CD4-positive, CD25-positive, alpha-beta regulatory T cell (primary cell): ENCODE results near the gene SLC22A7. TPM values are rescaled to one million over a fixed set of nuclear protein-coding genes. Genes with fewer than 3 reads are reported as not detected.
"Not testable (repeated sequence)": the region's sequence is repeated elsewhere in the genome, so short reads cannot be mapped to it uniquely, and the experiment has no call there.

Experiments
- ATAC-seq, 2 donors: fragments of 150-1000 bp; cut with Tn5 transposase; one replicate each; pipeline ENCODE4 v1.10.0; 2021; ENCODE audit warnings: low read depth in 2 of 2, moderate number of reproducible peaks in 2 of 2, moderate library complexity in 1 of 2
- DNase-seq, 3 donors: peaks; one replicate each; pipeline versions ENCODE4 v3.0.0 to v3.0.0-alpha.2; 2012 to 2022; ENCODE audit warnings: mixed read lengths in 1 of 3
- H3K27ac ChIP-seq: one replicate; pipeline ENCODE4 v1.7.0; 2013; ENCODE audit warnings: mild to moderate bottlenecking, low read length; ENCODE audit not compliant: insufficient read depth, poor library complexity, severe bottlenecking
- H3K27me3 ChIP-seq: one replicate; pipeline ENCODE4 v1.7.0; 2013; ENCODE audit warnings: low read length; ENCODE audit not compliant: control insufficient read depth, insufficient read depth
- H3K36me3 ChIP-seq: one replicate; pipeline ENCODE4 v1.7.0; 2013; ENCODE audit warnings: mild to moderate bottlenecking, low read length, moderate library complexity; ENCODE audit not compliant: control insufficient read depth, insufficient read depth
- H3K4me1 ChIP-seq: 2 replicates; pipeline ENCODE4 v1.7.0; 2013; ENCODE audit warnings: mild to moderate bottlenecking, low read length; ENCODE audit not compliant: insufficient read depth, control insufficient read depth, poor library complexity, severe bottlenecking
- H3K4me3 ChIP-seq: one replicate; pipeline ENCODE4 v1.7.0; 2013; ENCODE audit warnings: low read depth, mild to moderate bottlenecking, low read length, moderate library complexity
- H3K9me3 ChIP-seq, 2 experiments: 1 replicate in 1 of 2; 2 replicates in 1 of 2; pipeline ENCODE4 v1.7.0; 2013; ENCODE audit warnings: low read length in 2 of 2, mild to moderate bottlenecking in 1 of 2, moderate library complexity in 1 of 2; ENCODE audit not compliant: control insufficient read depth in 2 of 2
- H3K27ac Mint-ChIP-seq, 3 donors: one replicate each; pipeline ENCODE4 v1.8.0; 2020 to 2022; ENCODE audit warnings: mild to moderate bottlenecking in 3 of 3, mixed read lengths in 3 of 3, moderate library complexity in 2 of 3
- H3K27me3 Mint-ChIP-seq: one replicate; pipeline ENCODE4 v1.8.0; 2022; ENCODE audit warnings: mild to moderate bottlenecking, mixed read lengths
- H3K36me3 Mint-ChIP-seq: one replicate; pipeline ENCODE4 v1.8.0; 2020; ENCODE audit warnings: mixed read lengths
- H3K4me1 Mint-ChIP-seq, 4 donors: one replicate each; pipeline ENCODE4 v1.8.0; 2020 to 2022; ENCODE audit warnings: mixed read lengths in 4 of 4, mild to moderate bottlenecking in 1 of 4
- H3K4me3 Mint-ChIP-seq, 4 donors: one replicate each; pipeline ENCODE4 v1.8.0; 2020 to 2022; ENCODE audit warnings: mild to moderate bottlenecking in 4 of 4, mixed read lengths in 4 of 4, moderate library complexity in 3 of 4
- H3K9me3 Mint-ChIP-seq, 7 donors: one replicate each; pipeline ENCODE4 v1.8.0; 2020 to 2022; ENCODE audit warnings: mixed read lengths in 7 of 7, mild to moderate bottlenecking in 3 of 7, moderate library complexity in 2 of 7
- polyA plus RNA-seq, 4 donors: library from polyadenylated mRNA; unstranded; fragments of 300-500 nt; fragmentation: Illumina TruSeq; gene quantifications; one replicate each; pipeline ENCODE4 v1.2.3, GENCODE V29; 2021
- total RNA-seq: library from RNA; stranded (reverse); gene quantifications from one replicate; pipeline ENCODE4 v1.2.3, GENCODE V29; 2022

The SLC22A7 gene
- total and polyA plus RNA-seq, 5 donors from 2014 or later, result not detected

DNA sequence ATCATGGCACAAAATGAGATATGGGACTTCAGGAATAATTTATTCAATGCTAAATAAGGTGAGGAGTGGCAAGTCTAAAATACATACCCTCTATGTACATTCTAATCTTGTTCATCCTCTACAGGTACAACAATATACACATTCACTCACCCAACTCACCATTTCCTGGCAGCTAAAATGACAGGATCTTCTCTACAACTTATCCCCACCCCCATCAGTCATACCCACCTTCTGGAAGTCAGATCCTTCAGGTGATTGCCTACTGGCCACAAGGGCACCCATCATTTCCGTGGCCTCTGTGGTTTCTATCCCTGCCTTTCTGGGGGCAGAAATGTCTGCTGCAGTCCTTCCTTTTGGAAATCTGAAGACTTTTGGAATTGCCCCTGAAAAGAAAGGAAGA is 33.4 kb downstream of the SLC22A7 start:
- Mint-ChIP-seq H3K4me1 (peaks cover 13 to 22% (median 18%) of the 10 kb centered on the region in 4 donors), H3K9me3 (no peaks in the 10 kb centered on the region), H3K4me3 (no peak overlapping the region), H3K27ac (peak overlapping the region; percentile 56 to 81 (median 57)), H3K27me3 (no peaks in the 10 kb centered on the region), H3K36me3 (peaks cover 25% of the 10 kb centered on the region)
- no peak overlapping the region for H3K27ac ChIP-seq
- no peak for ATAC-seq
- peak in 1 of 3 donors; percentile 28 for DNase-seq
- no peaks in the 10 kb centered on the region for H3K27me3 ChIP-seq
- H3K4me3 ChIP-seq, result peak overlapping the region; percentile 39
- peaks cover 9% of the 10 kb centered on the region for H3K4me1 ChIP-seq
- H3K9me3 ChIP-seq, result no peaks in the 10 kb centered on the region
- H3K36me3 ChIP-seq, result peaks cover 3% of the 10 kb centered on the region

GRCh38 chr6:43331891-43332290 is 33.8 kb downstream of the SLC22A7 start:
- H3K4me3 Mint-ChIP-seq, result peak overlapping the region in 1 of 4 donors; percentile 1
- H3K4me1 Mint-ChIP-seq, result peaks cover 13 to 22% (median 18%) of the 10 kb centered on the region in 4 donors
- peak overlapping the region in 2 of 3 donors; percentile 56 to 81 for H3K27ac Mint-ChIP-seq
- ATAC-seq (no peak), DNase-seq (no peak)
- no peaks in the 10 kb centered on the region for H3K9me3 Mint-ChIP-seq
- Histone ChIP-seq H3K36me3 (peaks cover 3% of the 10 kb centered on the region), H3K27me3 (no peaks in the 10 kb centered on the region), H3K9me3 (no peaks in the 10 kb centered on the region), H3K4me1 (peaks cover 9% of the 10 kb centered on the region), H3K27ac (no peak overlapping the region), H3K4me3 (peak overlapping the region; percentile 39)
- no peaks in the 10 kb centered on the region for H3K27me3 Mint-ChIP-seq
- peaks cover 27% of the 10 kb centered on the region for H3K36me3 Mint-ChIP-seq

DNA sequence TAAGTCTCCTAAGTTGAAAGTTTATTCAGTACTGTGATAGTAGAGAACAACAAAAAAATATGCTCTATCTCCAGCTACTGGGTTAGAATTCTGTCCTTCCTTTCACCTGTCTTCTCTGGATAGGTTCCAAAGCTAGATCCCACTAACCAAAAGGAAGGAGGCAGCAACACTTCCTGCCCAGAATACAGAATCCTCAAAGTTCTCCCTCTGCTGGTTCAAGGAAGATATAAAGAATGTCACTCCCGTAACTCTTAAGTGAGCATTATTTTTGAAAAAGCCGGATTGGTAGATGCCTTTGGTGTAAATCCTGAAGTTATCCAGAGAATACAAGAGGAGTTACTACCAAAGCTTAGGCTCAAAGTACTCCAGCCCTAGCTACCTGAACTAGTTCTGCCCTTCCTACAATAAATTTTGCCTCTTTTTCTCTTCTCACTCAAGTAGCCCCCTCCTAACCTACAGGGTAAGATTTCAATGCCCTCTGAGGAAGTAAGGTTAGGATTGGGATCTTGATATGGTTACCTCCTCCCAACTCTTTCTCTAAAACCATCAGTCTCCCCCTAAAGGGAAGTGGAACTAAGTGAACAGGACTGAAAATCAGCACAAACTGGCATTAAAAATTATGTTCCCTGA is 36.5 kb downstream of the SLC22A7 start:
- DNase-seq (peak in 1 of 3 donors; percentile 18), ATAC-seq (no peak)
- Mint-ChIP-seq H3K4me1 (peaks cover 13 to 22% (median 22%) of the 10 kb centered on the region in 4 donors), H3K9me3 (no peaks in the 10 kb centered on the region), H3K27ac (peak overlapping the region in 1 of 3 donors; percentile 76), H3K4me3 (no peak overlapping the region), H3K36me3 (peaks cover 30% of the 10 kb centered on the region), H3K27me3 (no peaks in the 10 kb centered on the region)
- no peak overlapping the region for H3K27ac ChIP-seq
- H3K4me1 ChIP-seq, result peaks cover 9% of the 10 kb centered on the region
- H3K4me3 ChIP-seq, result no peak overlapping the region
- H3K9me3 ChIP-seq, result no peaks in the 10 kb centered on the region
- H3K27me3 ChIP-seq, result no peaks in the 10 kb centered on the region
- H3K36me3 ChIP-seq, result peaks cover 19% of the 10 kb centered on the region

DNA sequence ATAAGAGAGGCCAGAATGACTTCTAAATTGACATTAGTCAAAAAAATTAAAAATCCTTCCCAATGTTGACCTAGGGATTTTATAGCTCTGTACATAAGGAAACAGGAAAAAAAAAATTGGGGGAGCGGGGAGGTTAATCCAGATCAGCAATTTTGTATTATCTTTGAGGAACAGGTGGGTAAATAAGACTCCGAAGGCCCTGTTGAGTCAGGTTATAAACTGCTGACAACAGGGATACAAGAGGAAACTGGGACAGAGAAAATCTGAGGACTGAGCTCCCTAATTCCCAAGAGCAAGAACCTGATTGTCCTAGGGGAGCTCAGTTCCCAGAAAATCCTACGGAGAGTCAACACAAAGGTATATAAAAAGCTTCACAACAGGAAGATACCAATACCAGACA is 37.4 kb downstream of the SLC22A7 start:
- Mint-ChIP-seq H3K27me3 (no peaks in the 10 kb centered on the region), H3K9me3 (no peaks in the 10 kb centered on the region), H3K27ac (peak overlapping the region in 1 of 3 donors; percentile 17), H3K4me3 (no peak overlapping the region), H3K4me1 (peaks cover 13 to 27% (median 22%) of the 10 kb centered on the region in 4 donors), H3K36me3 (peaks cover 39% of the 10 kb centered on the region)
- no peaks in the 10 kb centered on the region for H3K9me3 ChIP-seq
- DNase-seq (no peak), ATAC-seq (no peak)
- peaks cover 28% of the 10 kb centered on the region for H3K36me3 ChIP-seq
- H3K27ac ChIP-seq, result no peak overlapping the region
- peaks cover 9% of the 10 kb centered on the region for H3K4me1 ChIP-seq
- no peaks in the 10 kb centered on the region for H3K27me3 ChIP-seq
- no peak overlapping the region for H3K4me3 ChIP-seq

- ATAC-seq (no peak), DNase-seq (no peak)
- H3K4me3 ChIP-seq, result no peak overlapping the region
- Mint-ChIP-seq H3K4me1 (peaks cover 13 to 23% (median 17%) of the 10 kb centered on the region in 4 donors), H3K27me3 (no peaks in the 10 kb centered on the region), H3K9me3 (no peaks in the 10 kb centered on the region), H3K4me3 (no peak overlapping the region), H3K36me3 (peaks cover 43% of the 10 kb centered on the region), H3K27ac (no peak overlapping the region)
- no peak overlapping the region for H3K27ac ChIP-seq
- no peaks in the 10 kb centered on the region for H3K9me3 ChIP-seq
- peaks cover 37% of the 10 kb centered on the region for H3K36me3 ChIP-seq
- no peaks in the 10 kb centered on the region for H3K27me3 ChIP-seq
- H3K4me1 ChIP-seq, result peaks cover 9% of the 10 kb centered on the region
These were observed 38.3 kb downstream of the SLC22A7 start for GRCh38 chr6:43336382-43336781.

GRCh38 chr6:43338243-43338642 is 40.2 kb downstream of the SLC22A7 start:
- DNase-seq (peak in 1 of 3 donors; percentile 12), ATAC-seq (no peak)
- Histone ChIP-seq H3K27me3 (no peaks in the 10 kb centered on the region), H3K9me3 (no peaks in the 10 kb centered on the region), H3K36me3 (peaks cover 55% of the 10 kb centered on the region), H3K4me1 (no peaks in the 10 kb centered on the region), H3K27ac (no peak overlapping the region), H3K4me3 (no peak overlapping the region)
- no peak overlapping the region for H3K4me3 Mint-ChIP-seq
- H3K27ac Mint-ChIP-seq, result peak overlapping the region; percentile 11 to 87 (median 72)
- peaks cover 58% of the 10 kb centered on the region for H3K36me3 Mint-ChIP-seq
- H3K27me3 Mint-ChIP-seq, result no peaks in the 10 kb centered on the region
- no peaks in the 10 kb centered on the region for H3K9me3 Mint-ChIP-seq
- peaks cover 7 to 23% (median 9%) of the 10 kb centered on the region in 4 donors for H3K4me1 Mint-ChIP-seq

DNA sequence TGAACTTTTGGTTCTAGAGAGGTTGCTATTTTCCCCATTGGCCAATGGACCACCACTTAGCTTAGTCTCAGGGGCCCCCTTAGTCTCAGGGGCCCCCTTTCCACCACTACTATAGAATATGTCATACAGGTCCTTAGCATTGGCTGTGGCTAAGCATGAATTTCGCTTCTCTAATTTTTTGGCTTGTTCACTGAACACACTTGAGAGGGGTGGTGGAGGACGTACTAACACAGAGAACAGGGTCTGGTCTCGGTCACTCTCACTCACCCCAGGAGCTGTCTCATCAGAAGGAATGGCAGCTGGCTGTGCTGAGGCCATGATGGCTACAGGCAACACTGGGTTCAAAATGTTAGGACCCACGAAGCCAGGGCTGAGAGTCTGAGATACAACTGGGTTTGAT is 41.1 kb downstream of the SLC22A7 start:
- no peaks in the 10 kb centered on the region for H3K4me1 ChIP-seq
- Mint-ChIP-seq H3K9me3 (no peaks in the 10 kb centered on the region), H3K36me3 (peaks cover 59% of the 10 kb centered on the region), H3K27me3 (no peaks in the 10 kb centered on the region), H3K27ac (no peak overlapping the region), H3K4me3 (no peak overlapping the region), H3K4me1 (peaks cover 3 to 23% (median 10%) of the 10 kb centered on the region in 4 donors)
- H3K9me3 ChIP-seq, result no peaks in the 10 kb centered on the region
- no peak for DNase-seq
- H3K36me3 ChIP-seq, result peaks cover 61% of the 10 kb centered on the region
- ATAC-seq, result no peak
- H3K27ac ChIP-seq, result no peak overlapping the region
- no peak overlapping the region for H3K4me3 ChIP-seq
- no peaks in the 10 kb centered on the region for H3K27me3 ChIP-seq

GRCh38 chr6:43346243-43346642 is 48.2 kb downstream of the SLC22A7 start:
- not testable (repeated sequence) for DNase-seq, H3K9me3 ChIP-seq, H3K27me3 ChIP-seq, H3K27ac ChIP-seq, ATAC-seq, H3K9me3 Mint-ChIP-seq, H3K4me1 ChIP-seq, H3K27me3 Mint-ChIP-seq, H3K4me3 Mint-ChIP-seq, H3K4me3 ChIP-seq, H3K27ac Mint-ChIP-seq
- H3K4me1 Mint-ChIP-seq, result peaks cover 3 to 14% (median 8%) of the 10 kb centered on the region in 4 donors
- peaks cover 86% of the 10 kb centered on the region for H3K36me3 ChIP-seq
- peaks cover 35% of the 10 kb centered on the region for H3K36me3 Mint-ChIP-seq
